HUES64 (cell line): ENCODE measurements around the gene ROR2.
A peak's percentile ranks its signal among the peaks of the same experiment; 100 is the strongest.

Source experiments
- H3K27ac ChIP-seq: 2 replicates; pipeline ENCODE4 v1.7.0; 2013; ENCODE audit warnings: low read depth, low read length, inconsistent platforms
- H3K27me3 ChIP-seq: 2 replicates; pipeline ENCODE4 v1.6.1; 2013; ENCODE audit warnings: mild to moderate bottlenecking, low read length; ENCODE audit not compliant: insufficient read depth
- H3K36me3 ChIP-seq: 2 replicates; pipeline ENCODE4 v1.6.1; 2013; ENCODE audit warnings: mild to moderate bottlenecking, low read length; ENCODE audit not compliant: insufficient read depth
- H3K4me1 ChIP-seq: 2 replicates; pipeline ENCODE4 v1.6.1; 2013; ENCODE audit warnings: mild to moderate bottlenecking, low read length, moderate library complexity; ENCODE audit not compliant: insufficient read depth
- H3K4me3 ChIP-seq: 2 replicates; pipeline ENCODE4 v1.5.1; 2013; ENCODE audit warnings: mild to moderate bottlenecking, low read length, moderate library complexity
- H3K9ac ChIP-seq: 2 replicates; pipeline ENCODE4 v1.6.1; 2013; ENCODE audit warnings: mild to moderate bottlenecking, low read depth, low read length
- H3K9me3 ChIP-seq: 2 replicates; pipeline ENCODE4 v1.6.1; 2013; ENCODE audit warnings: low read depth, low read length; ENCODE audit not compliant: insufficient read depth
- WGBS: fragments of 150-250, 120-280 bp; methylation state at CpG from one replicate; pipeline ENCODE4 v1.1.7; 2013; ENCODE audit warnings: missing lambda C conversion rate; 5-methylcytosine and 5-hydroxymethylcytosine counted together

ROR2 gene

GRCh38 chr9:91908746-91909145 lies 41.3 kb downstream of the ROR2 start:
- 86% methylated on average over 3 of the region's 4 CpGs for WGBS
- Histone ChIP-seq H3K9me3 (no peaks in the 10 kb centered on the region), H3K27me3 (peaks cover 15% of the 10 kb centered on the region), H3K4me3 (no peak overlapping the region), H3K9ac (no peak overlapping the region), H3K27ac (no peak overlapping the region), H3K36me3 (no peaks in the 10 kb centered on the region), H3K4me1 (peaks cover 29% of the 10 kb centered on the region)

GRCh38 chr9:91908293-91908623 lies 41.8 kb downstream of the ROR2 start:
- Histone ChIP-seq H3K27me3 (peaks cover 15% of the 10 kb centered on the region), H3K4me1 (peaks cover 29% of the 10 kb centered on the region), H3K27ac (no peak overlapping the region), H3K4me3 (no peak overlapping the region), H3K9ac (no peak overlapping the region), H3K9me3 (no peaks in the 10 kb centered on the region), H3K36me3 (no peaks in the 10 kb centered on the region)
- WGBS: 47% methylated on average over 1 of the region's 2 CpGs

- Histone ChIP-seq H3K27ac (no peak overlapping the region; the same call in 1 of the 2 replicates), H3K9me3 (no peaks in the 10 kb centered on the region), H3K27me3 (peaks cover 15% of the 10 kb centered on the region), H3K4me1 (peaks cover 31% of the 10 kb centered on the region), H3K9ac (no peak overlapping the region), H3K36me3 (no peaks in the 10 kb centered on the region), H3K4me3 (no peak overlapping the region)
- 59% methylated on average over 8 of the region's 8 CpGs for WGBS
Observed at GRCh38 chr9:91907484-91908292, 42.3 kb downstream of the ROR2 start.

- Histone ChIP-seq H3K27me3 (peaks cover 15% of the 10 kb centered on the region), H3K4me3 (no peak overlapping the region), H3K4me1 (peaks cover 39% of the 10 kb centered on the region), H3K9ac (no peak overlapping the region), H3K36me3 (no peaks in the 10 kb centered on the region), H3K27ac (no peak overlapping the region), H3K9me3 (no peaks in the 10 kb centered on the region)
- 58% methylated on average over 11 of the region's 11 CpGs for WGBS
Observed at GRCh38 chr9:91905991-91906469, 44.0 kb downstream of the ROR2 start.

GRCh38 chr9:91905237-91905650 lies 44.8 kb downstream of the ROR2 start:
- Histone ChIP-seq H3K9ac (no peak overlapping the region), H3K27ac (no peak overlapping the region), H3K4me3 (no peak overlapping the region), H3K9me3 (no peaks in the 10 kb centered on the region), H3K4me1 (peaks cover 40% of the 10 kb centered on the region), H3K27me3 (peaks cover 15% of the 10 kb centered on the region), H3K36me3 (no peaks in the 10 kb centered on the region)
- WGBS: 85% methylated on average over 1 of the region's 1 CpG

- 91% methylated on average over 10 of the region's 10 CpGs for WGBS
- Histone ChIP-seq H3K27me3 (peaks cover 15% of the 10 kb centered on the region), H3K4me3 (no peak overlapping the region), H3K36me3 (no peaks in the 10 kb centered on the region), H3K9me3 (no peaks in the 10 kb centered on the region), H3K27ac (no peak overlapping the region), H3K4me1 (peaks cover 45% of the 10 kb centered on the region), H3K9ac (no peak overlapping the region)
Observed at GRCh38 chr9:91904588-91905236, 45.3 kb downstream of the ROR2 start.

GRCh38 chr9:91903126-91903911 lies 46.7 kb downstream of the ROR2 start:
- Histone ChIP-seq H3K4me3 (no peak overlapping the region), H3K27me3 (peaks cover 9% of the 10 kb centered on the region), H3K9me3 (no peaks in the 10 kb centered on the region), H3K4me1 (peaks cover 52% of the 10 kb centered on the region), H3K9ac (no peak overlapping the region), H3K36me3 (no peaks in the 10 kb centered on the region), H3K27ac (no peak overlapping the region)
- 78% methylated on average over 12 of the region's 12 CpGs for WGBS

- no peaks in the 10 kb centered on the region for H3K9me3 ChIP-seq
- 72% methylated on average over 10 of the region's 11 CpGs for WGBS
- H3K36me3 ChIP-seq: no peaks in the 10 kb centered on the region
- no peak overlapping the region for H3K9ac ChIP-seq
- H3K27ac ChIP-seq: peak overlapping the region; percentile 30; the same call in 1 of the 2 replicates
- H3K4me1 ChIP-seq: peaks cover 46% of the 10 kb centered on the region
- peaks cover 5% of the 10 kb centered on the region for H3K27me3 ChIP-seq
- H3K4me3 ChIP-seq: no peak overlapping the region
Observed at GRCh38 chr9:91902475-91903125, 47.4 kb downstream of the ROR2 start.

- Histone ChIP-seq H3K4me3 (no peak overlapping the region), H3K4me1 (peaks cover 35% of the 10 kb centered on the region), H3K9me3 (no peaks in the 10 kb centered on the region), H3K36me3 (no peaks in the 10 kb centered on the region), H3K27me3 (no peaks in the 10 kb centered on the region), H3K27ac (no peak overlapping the region; the same call in 1 of the 2 replicates), H3K9ac (no peak overlapping the region)
- 97% methylated on average over 3 of the region's 3 CpGs for WGBS
Observed at GRCh38 chr9:91900797-91901177, 49.2 kb downstream of the ROR2 start.

- Histone ChIP-seq H3K9ac (no peak overlapping the region), H3K9me3 (no peaks in the 10 kb centered on the region), H3K4me3 (no peak overlapping the region), H3K36me3 (no peaks in the 10 kb centered on the region), H3K27me3 (no peaks in the 10 kb centered on the region), H3K27ac (no peak overlapping the region), H3K4me1 (peaks cover 35% of the 10 kb centered on the region)
- 52% methylated on average over 32 of the region's 32 CpGs for WGBS
Observed at GRCh38 chr9:91900055-91900796, 49.8 kb downstream of the ROR2 start.
